ENCODE measurements around the gene RNF217.

GRCh38 chr6:124956018-124956417 is 6.2 kb upstream of the RNF217 start:
- TF ChIP-seq CTCF (conservative IDR thresholded peaks at IDR 0.05 in 1 of 2, IDR thresholded peaks at IDR 0.05 in 1 of 2; ENCODE audit: extremely low read depth in 1 of 2, insufficient read depth in 1 of 2, low read depth in 1 of 2, low read length in 2 of 2): no peak
- TF ChIP-seq EZH2 (IDR thresholded peaks at IDR 0.05; ENCODE audit: borderline replicate concordance, low read length): no peak
